Measurements from ENCODE around the gene EML2. TPM values are rescaled to one million over a fixed set of nuclear protein-coding genes. Genes with fewer than 3 reads are reported as not detected.

The EML2 gene
- total and polyA plus RNA-seq, 2 of the 8 experiments (the other 6 are each of a cell fraction or from before 2014, with no cell fraction given): 28.8 to 29.4 TPM

DNA sequence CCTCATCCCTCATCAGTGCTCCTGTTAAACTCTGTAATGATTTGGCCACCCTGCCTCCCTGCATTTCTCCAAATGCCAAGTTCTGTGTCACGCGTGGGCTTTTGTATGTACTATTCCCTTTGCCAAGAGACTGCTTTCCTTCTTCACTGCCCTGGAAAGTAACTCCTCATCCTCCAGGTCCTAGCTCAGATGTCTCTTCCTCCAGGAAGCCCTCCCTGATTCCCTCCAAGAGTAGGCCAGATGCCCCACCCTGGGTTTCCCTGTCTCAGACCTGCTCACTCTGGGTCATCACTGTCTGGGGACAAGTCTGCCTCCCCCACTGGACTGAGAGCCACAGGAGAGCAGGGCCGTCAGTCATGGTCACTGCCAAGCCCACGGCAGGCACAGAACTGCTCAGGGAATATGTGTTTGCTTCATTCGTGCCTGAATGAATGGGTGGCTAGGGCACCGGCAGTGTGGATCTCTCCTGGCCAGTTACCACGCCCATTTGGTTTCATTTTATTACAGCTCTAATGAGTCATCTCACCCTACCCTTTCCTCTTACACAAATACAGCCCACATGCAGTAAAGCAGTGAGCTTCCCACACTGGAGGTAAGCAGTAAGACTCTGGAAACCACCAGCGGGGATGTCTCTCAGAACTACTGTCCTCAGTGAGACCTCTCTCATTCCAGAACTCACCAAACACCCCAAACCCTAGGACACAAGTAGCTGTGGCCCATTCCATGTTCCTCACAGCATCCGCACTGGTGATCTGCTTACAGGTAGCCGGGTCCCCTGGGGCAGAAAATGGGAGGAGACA, 25.1 kb downstream of the EML2 start:
- H3K4me1 ChIP-seq (replicated peaks in 1 of 4; ENCODE audit: control insufficient read depth in 3 of 4, insufficient read depth in 4 of 4, low read length in 3 of 4): peaks cover 0 to 6% (median 2%) of the 10 kb centered on the region in 4 experiments; a peak in 5 of 7 replicates
- peaks cover 2 to 19% (median 4%) of the 10 kb centered on the region in 4 experiments for H3K36me3 ChIP-seq (ENCODE audit: control insufficient read depth in 2 of 4, insufficient read depth in 4 of 4, low read length in 3 of 4)
- DNase-seq (ENCODE audit: low read depth in 1 of 2, low spot score in 2 of 2) (no peak), FAIRE-seq (no peak)
- no peaks in the 10 kb centered on the region for H3K79me1 ChIP-seq (ENCODE audit: low read depth, low read length)
- POLR2A ChIA-PET (ENCODE audit: partially characterized antibody): interaction anchor here (1.1 to 7.1 kb wide), 6 partner anchors 8 to 78 kb away, joined by 3 to 119 read pairs (median 16); partner anchors contain the start of gene SNRPD2
- H4K5ac ChIP-seq (ENCODE audit: insufficient read length, low read depth, low read length): no peak overlapping the region
- H2AK5ac ChIP-seq (ENCODE audit: low read depth, low read length): 0 out of 2 replicates have a peak overlapping the region, but pooled peaks have one; percentile 39
- WGBS, 2 experiments (ENCODE audit: extremely low coverage in 1 of 2, insufficient coverage in 1 of 2, insufficient read length in 1 of 2, insufficient replicate concordance in 2 of 2, low coverage in 1 of 2, low lambda C conversion rate in 2 of 2, missing lambda C conversion rate in 1 of 2): 92% methylated on average over 10 of the region's 10 CpGs; no CpG with 5 or more reads in 1 of the 2 experiments
- H3K9me3 ChIP-seq (ENCODE audit: insufficient read depth in 2 of 2, low read depth in 1 of 2, low read length in 1 of 2): no peaks in the 10 kb centered on the region
- no peaks in the 10 kb centered on the region for H3K27me3 ChIP-seq (replicated peaks in 1 of 4; ENCODE audit: control insufficient read depth in 3 of 4, extremely low read depth in 1 of 4, insufficient read depth in 3 of 4, low read length in 3 of 4)
- H2AFZ ChIP-seq (ENCODE audit: low read length): no peak overlapping the region
- H3K23me2 ChIP-seq (ENCODE audit: low read depth, low read length): peaks cover 7% of the 10 kb centered on the region; the same call in 1 of the 2 replicates
- no peak overlapping the region for H4K8ac ChIP-seq (ENCODE audit: extremely low read depth, insufficient read depth, low read length)
- no peak overlapping the region for H3K14ac ChIP-seq (ENCODE audit: insufficient read length)
- no peak overlapping the region for H3K4me3 ChIP-seq (ENCODE audit: extremely low read depth in 1 of 4, insufficient read depth in 2 of 4, low read depth in 3 of 4, low read length in 4 of 4)
- H3K9ac ChIP-seq (replicated peaks in 1 of 4; ENCODE audit: extremely low read depth in 1 of 4, low read depth in 3 of 4, low read length in 3 of 4): no peak overlapping the region
- H3K4me2 ChIP-seq (ENCODE audit: insufficient read depth in 1 of 2, low read depth in 2 of 2, low read length in 2 of 2): no peak overlapping the region; a peak in 1 of 4 replicates
- no peak overlapping the region for H3K18ac ChIP-seq (ENCODE audit: extremely low read depth, low read length)
- H2BK15ac ChIP-seq (ENCODE audit: low read length): no peak overlapping the region
- H3K56ac ChIP-seq (replicated peaks; ENCODE audit: insufficient read length, low read depth, low read length): no peak overlapping the region
- no peak overlapping the region for H3K23ac ChIP-seq (ENCODE audit: insufficient read length)
- H3K79me2 ChIP-seq (ENCODE audit: control insufficient read depth in 1 of 2, insufficient read depth in 2 of 2, low read length in 2 of 2): no peaks in the 10 kb centered on the region
- no peak overlapping the region for H3K4ac ChIP-seq (replicated peaks; ENCODE audit: insufficient read length, low read depth, low read length)
- H3K27ac ChIP-seq (ENCODE audit: low read depth, low read length): no peak overlapping the region
- 0 out of 2 replicates have a peak overlapping the region, but pooled peaks have one; percentile 23 for H2BK12ac ChIP-seq (ENCODE audit: low read depth, low read length)
- CTCF ChIA-PET (ENCODE audit: partially characterized antibody): interaction anchor here (0.5 to 5.6 kb wide), 7 partner anchors 10 to 1045 kb away, joined by 3 to 67 read pairs (median 3); no protein-coding TSS in a partner anchor
- peak overlapping the region; percentile 66; the same call in 1 of the 2 replicates for H2BK5ac ChIP-seq (ENCODE audit: low read depth, low read length)
- no peak overlapping the region for H2BK20ac ChIP-seq (ENCODE audit: low read length)
- no peaks in the 10 kb centered on the region for H4K20me1 ChIP-seq (replicated peaks in 1 of 2; ENCODE audit: control insufficient read depth in 1 of 2, insufficient read depth in 2 of 2, low read length in 2 of 2)
- H4K91ac ChIP-seq (replicated peaks; ENCODE audit: insufficient read length, low read length): no peak overlapping the region
- no peak overlapping the region for H2BK120ac ChIP-seq (replicated peaks; ENCODE audit: low read depth, low read length)
- TF ChIP-seq NRF1 (IDR thresholded peaks at IDR 0.05; ENCODE audit: low read depth, low read length) (no peak), CHD2 (IDR thresholded peaks at IDR 0.05; ENCODE audit: low read length) (no peak), RXRA (IDR thresholded peaks at IDR 0.05; ENCODE audit: insufficient read depth, low read depth, low read length) (no peak)

All from H1 (cell line).